ENCODE data around the gene VKORC1. TPM values are rescaled to one million over a fixed set of nuclear protein-coding genes. Genes with fewer than 3 reads are reported as not detected.
"Not testable (repeated sequence)": the region's sequence is repeated elsewhere in the genome, so short reads cannot be mapped to it uniquely, and the experiment has no call there.

VKORC1 gene
- total RNA-seq = 54.7 and 71.8 TPM in 2 replicates

- DNase-seq (ENCODE audit: low read depth in 2 of 2) = peak; percentile 98
Measured at GRCh38 chr16:31094424-31095120, at the start of gene VKORC1. TSS of gene VKORC1 (minus strand) at chr16:31094797. CDS start at chr16:31094729, 68 bp downstream.

GRCh38 chr16:31143694-31144148 lies 49.1 kb upstream of the VKORC1 start:
- no peak for DNase-seq (ENCODE audit: low read depth in 2 of 2)

GRCh38 chr16:31143011-31143693 lies 48.6 kb upstream of the VKORC1 start:
- no peak for DNase-seq (ENCODE audit: low read depth in 2 of 2)

- peak; percentile 99 for DNase-seq (ENCODE audit: low read depth in 2 of 2)
Measured at GRCh38 chr16:31142109-31143010, 47.8 kb upstream of the VKORC1 start.

GRCh38 chr16:31141489-31142108 lies 47.0 kb upstream of the VKORC1 start:
- DNase-seq (ENCODE audit: low read depth in 2 of 2) = peak in 1 of 2 donors; percentile 79

GRCh38 chr16:31141071-31141469 lies 46.5 kb upstream of the VKORC1 start:
- not testable (repeated sequence) for DNase-seq (ENCODE audit: low read depth in 2 of 2)

- DNase-seq (ENCODE audit: low read depth in 2 of 2) = peak in 1 of 2 donors; percentile 56
Measured at GRCh38 chr16:31138621-31139578, 44.3 kb upstream of the VKORC1 start.

- not testable (repeated sequence) for DNase-seq (ENCODE audit: low read depth in 2 of 2)
Measured at GRCh38 chr16:31136822-31137499, 42.4 kb upstream of the VKORC1 start.

- DNase-seq (ENCODE audit: low read depth in 2 of 2) = no peak
Measured at GRCh38 chr16:31136287-31136662, 41.7 kb upstream of the VKORC1 start.

- no peak for DNase-seq (ENCODE audit: low read depth in 2 of 2)
Measured at GRCh38 chr16:31135535-31136286, 41.1 kb upstream of the VKORC1 start, which contains the start of gene PRSS8. TSS of gene PRSS8 (minus strand) at chr16:31135727. CDS start at chr16:31135498, 229 bp downstream.

- no peak for DNase-seq (ENCODE audit: low read depth in 2 of 2)
Measured at GRCh38 chr16:31134625-31135534, 40.3 kb upstream of the VKORC1 start.

GRCh38 chr16:31134091-31134571 lies 39.5 kb upstream of the VKORC1 start:
- no peak for DNase-seq (ENCODE audit: low read depth in 2 of 2)

- no peak for DNase-seq (ENCODE audit: low read depth in 2 of 2)
Measured at GRCh38 chr16:31133046-31133501, 38.5 kb upstream of the VKORC1 start.

- no peak for DNase-seq (ENCODE audit: low read depth in 2 of 2)
Measured at GRCh38 chr16:31132303-31132979, 37.8 kb upstream of the VKORC1 start.

GRCh38 chr16:31131841-31132271 lies 37.3 kb upstream of the VKORC1 start:
- no peak for DNase-seq (ENCODE audit: low read depth in 2 of 2)

GRCh38 chr16:31131416-31131815 lies 36.8 kb upstream of the VKORC1 start:
- DNase-seq (ENCODE audit: low read depth in 2 of 2) = no peak

GRCh38 chr16:31130899-31131298 lies 36.3 kb upstream of the VKORC1 start:
- no peak for DNase-seq (ENCODE audit: low read depth in 2 of 2)

Measured in lung microvascular endothelial cell (primary cell).